Pancreas (tissue), 10 donors: ENCODE measurements around the gene UBE2B. TPM values are rescaled to one million over a fixed set of nuclear protein-coding genes. Genes with fewer than 3 reads are reported as not detected.
"Not testable (repeated sequence)": the region's sequence is repeated elsewhere in the genome, so short reads cannot be mapped to it uniquely, and the experiment has no call there.

Source experiments
- ATAC-seq, 4 donors: fragments of 200-7000 bp; cut with Tn5 transposase; one replicate each; pipeline versions ENCODE4 v1.8.0 to v1.9.1; 2020; ENCODE audit warnings: mild to moderate bottlenecking in 4 of 4, moderate library complexity in 4 of 4
- DNase-seq, 6 donors: peaks; one replicate each; pipeline ENCODE4 v3.0.0-alpha.2; 2020
- FAIRE-seq: peaks from 2 replicates; lab custom pipeline; 2012; peaks lifted over from hg19 to GRCh38; lab: Jason Lieb, UNC
- H3K27ac ChIP-seq, 4 donors: fragments of 200-600 bp; sonication (generic); 1 replicate in 3 of 4; 2 replicates in 1 of 4; pipeline versions ENCODE4 v1.5.0 to v1.8.0; 2020
- H3K27me3 ChIP-seq, 4 donors: fragments of 200-600 bp; one replicate each; pipeline ENCODE4 v1.8.0; 2021
- H3K36me3 ChIP-seq, 3 donors: fragments of 200-600 bp; sonication (generic) in 1 of 3; one replicate each; pipeline versions ENCODE4 v1.5.0 to v1.8.0; 2020 to 2021
- H3K4me1 ChIP-seq, 3 donors: fragments of 200-600 bp; one replicate each; pipeline ENCODE4 v1.8.0; 2021
- H3K4me3 ChIP-seq, 4 donors: fragments of 200-600 bp; sonication (generic) in 2 of 4; one replicate each; pipeline versions ENCODE4 v1.5.0 to v1.8.0; 2020 to 2021
- H3K9me3 ChIP-seq, 4 donors: fragments of 200-600 bp; one replicate each; pipeline ENCODE4 v1.8.0; 2021
- WGBS, 2 donors: extraction: QIAGEN DNeasy Blood & Tissue Kit; methylation state at CpG; one replicate each; pipeline ENCODE4 v1.1.7; 2013; 5-methylcytosine and 5-hydroxymethylcytosine counted together
- intact Hi-C, 3 donors: fragments of 100-400 bp; cut with DNase I; formaldehyde crosslinking; loops; one replicate each; pipeline versions ENCODE4 v1.11.1 to v1.14.2; 2022
- polyA plus RNA-seq, 2 donors: library from polyadenylated mRNA; stranded (reverse); fragments of 200-250 nt; gene quantifications; one replicate each; pipeline ENCODE4 v1.2.3, GENCODE V29; 2013
- total RNA-seq, 6 donors: library from RNA; stranded (reverse); fragmentation: NEBNext Ultra II Directional in 4 of 6; extraction: Animal tissue kit (Norgen Biotek cat#: 25700) in 4 of 6; gene quantifications; one replicate each; pipeline versions ENCODE4 v1.2.1 to v1.2.4, GENCODE V29; 2021 to 2023
- TF ChIP-seq, protein P1 (sequence below), 4 donors: fragments of 200-600 bp; sonication (generic) in 3 of 4; IDR thresholded peaks; one replicate each; pipeline versions ENCODE4 v1.5.0 to v1.8.0; 2021; ENCODE audit warnings: antibody characterized with exemption in 4 of 4
- donor health status: healthy with polysubstance abuse.
- donor health status: DM: no; HTN: no; CAD: no; lungs with moderate emphysema.
- donor health status: DM: no; HTN: no; CAD: no.
- donor health status: control.
- donor health status: control.
- donor health status: Bipolar disorder and iron deficiency.
- donor health status: DM: yes; HTN: yes; CAD: no.
- donor health status: DM: no; HTN: no; CAD: no.
- donor health status: DM: no; HTN: no; CAD: no.
- donor health status: DM: yes; HTN: yes; CAD: no.

The UBE2B gene
- total and polyA plus RNA-seq, 8 donors: 41.5 to 72.1 (median 47.5) TPM

DNA sequence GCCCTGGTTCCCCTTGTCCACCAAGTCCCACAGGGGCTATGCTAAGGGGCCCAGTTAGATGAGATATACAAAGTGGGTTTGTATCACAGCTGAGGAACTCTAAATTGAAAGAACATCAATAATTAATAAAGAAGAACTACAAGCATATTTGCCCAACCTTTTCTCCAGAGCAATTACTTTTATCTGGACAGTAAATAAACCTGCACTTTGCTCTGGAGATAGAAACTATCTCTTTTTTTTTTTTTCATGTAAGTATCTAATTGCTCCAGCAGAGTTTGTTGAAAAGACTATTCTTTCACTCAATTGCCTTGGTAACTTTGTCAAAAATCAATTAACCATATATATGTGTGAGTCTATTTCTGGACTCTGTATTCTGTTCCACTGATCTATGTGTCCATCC is 46.3 kb downstream of the UBE2B start:
- no peaks in the 10 kb centered on the region for H3K36me3 ChIP-seq
- H3K9me3 ChIP-seq: no peaks in the 10 kb centered on the region
- no peak for DNase-seq
- H3K27ac ChIP-seq: no peak overlapping the region
- FAIRE-seq: no peak
- H3K4me1 ChIP-seq: peaks cover 14 to 32% (median 18%) of the 10 kb centered on the region in 3 donors
- H3K27me3 ChIP-seq: no peaks in the 10 kb centered on the region
- intact Hi-C loops: no loop called here
- TF ChIP-seq, protein P1, sequence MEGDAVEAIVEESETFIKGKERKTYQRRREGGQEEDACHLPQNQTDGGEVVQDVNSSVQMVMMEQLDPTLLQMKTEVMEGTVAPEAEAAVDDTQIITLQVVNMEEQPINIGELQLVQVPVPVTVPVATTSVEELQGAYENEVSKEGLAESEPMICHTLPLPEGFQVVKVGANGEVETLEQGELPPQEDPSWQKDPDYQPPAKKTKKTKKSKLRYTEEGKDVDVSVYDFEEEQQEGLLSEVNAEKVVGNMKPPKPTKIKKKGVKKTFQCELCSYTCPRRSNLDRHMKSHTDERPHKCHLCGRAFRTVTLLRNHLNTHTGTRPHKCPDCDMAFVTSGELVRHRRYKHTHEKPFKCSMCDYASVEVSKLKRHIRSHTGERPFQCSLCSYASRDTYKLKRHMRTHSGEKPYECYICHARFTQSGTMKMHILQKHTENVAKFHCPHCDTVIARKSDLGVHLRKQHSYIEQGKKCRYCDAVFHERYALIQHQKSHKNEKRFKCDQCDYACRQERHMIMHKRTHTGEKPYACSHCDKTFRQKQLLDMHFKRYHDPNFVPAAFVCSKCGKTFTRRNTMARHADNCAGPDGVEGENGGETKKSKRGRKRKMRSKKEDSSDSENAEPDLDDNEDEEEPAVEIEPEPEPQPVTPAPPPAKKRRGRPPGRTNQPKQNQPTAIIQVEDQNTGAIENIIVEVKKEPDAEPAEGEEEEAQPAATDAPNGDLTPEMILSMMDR (IDR thresholded peaks at IDR 0.05): no peak
- no peak for ATAC-seq
- H3K4me3 ChIP-seq: no peak overlapping the region

DNA sequence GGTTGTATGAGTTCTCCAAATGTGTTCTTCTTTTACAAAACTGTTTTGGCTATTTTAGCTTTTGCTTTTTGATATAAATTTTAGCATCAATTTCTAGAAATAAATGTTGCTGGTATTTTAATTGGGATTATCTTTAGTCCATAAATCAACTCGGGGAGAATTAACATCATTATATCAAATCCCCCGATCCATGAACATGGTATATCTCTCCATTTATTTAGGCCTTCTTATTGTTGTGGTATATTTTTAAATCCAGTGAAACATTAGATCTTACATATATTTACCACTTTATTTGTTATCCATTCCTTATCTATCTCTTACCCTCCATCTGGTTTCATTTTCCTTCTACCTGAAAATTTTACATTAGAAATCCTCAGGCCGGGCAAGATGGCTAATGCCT is 47.6 kb downstream of the UBE2B start:
- TF ChIP-seq, protein P1 (IDR thresholded peaks at IDR 0.05): no peak
- no peaks in the 10 kb centered on the region for H3K27me3 ChIP-seq
- WGBS, 2 donors: 98 to 99% methylated on average over 3 of the region's 3 CpGs
- no peaks in the 10 kb centered on the region for H3K36me3 ChIP-seq
- ATAC-seq: no peak
- peaks cover 6 to 24% (median 15%) of the 10 kb centered on the region in 3 donors for H3K4me1 ChIP-seq
- H3K27ac ChIP-seq: no peak overlapping the region
- DNase-seq: no peak
- no peak for FAIRE-seq
- no peak overlapping the region for H3K4me3 ChIP-seq
- H3K9me3 ChIP-seq: no peaks in the 10 kb centered on the region
- intact Hi-C loops: no loop called here

DNA sequence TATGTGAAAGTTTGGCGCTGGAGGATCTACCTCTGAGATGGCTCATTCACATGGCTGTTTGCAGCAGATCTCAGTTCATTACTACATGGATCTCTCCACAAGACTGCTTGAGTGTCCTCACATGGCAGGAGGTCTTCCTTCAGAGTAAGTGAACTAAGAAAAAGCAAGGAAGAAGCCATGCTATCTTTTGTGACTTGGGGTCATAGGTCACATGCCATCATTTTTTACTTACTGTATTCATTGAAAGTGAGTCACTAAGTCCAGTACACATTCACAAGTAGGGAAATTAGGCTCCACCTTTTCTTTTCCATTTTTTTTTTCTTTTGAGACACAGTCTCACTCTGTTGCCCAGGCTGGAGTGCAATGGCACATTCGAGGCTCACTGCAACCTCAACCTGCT is 49.0 kb downstream of the UBE2B start:
- intact Hi-C loops: loop anchor here in 1 of 3 donors (10.0 kb wide), 1 partner anchor 84 kb away; no protein-coding TSS in a partner anchor
- no peak for DNase-seq
- peaks cover 6 to 17% (median 15%) of the 10 kb centered on the region in 3 donors for H3K4me1 ChIP-seq
- WGBS, 2 donors: 92 to 93% methylated on average over 2 of the region's 2 CpGs
- no peak for ATAC-seq
- H3K4me3 ChIP-seq: no peak overlapping the region
- no peak for FAIRE-seq
- TF ChIP-seq, protein P1 (IDR thresholded peaks at IDR 0.05): no peak
- no peaks in the 10 kb centered on the region for H3K27me3 ChIP-seq
- no peak overlapping the region for H3K27ac ChIP-seq
- no peaks in the 10 kb centered on the region for H3K36me3 ChIP-seq
- H3K9me3 ChIP-seq: no peaks in the 10 kb centered on the region

DNA sequence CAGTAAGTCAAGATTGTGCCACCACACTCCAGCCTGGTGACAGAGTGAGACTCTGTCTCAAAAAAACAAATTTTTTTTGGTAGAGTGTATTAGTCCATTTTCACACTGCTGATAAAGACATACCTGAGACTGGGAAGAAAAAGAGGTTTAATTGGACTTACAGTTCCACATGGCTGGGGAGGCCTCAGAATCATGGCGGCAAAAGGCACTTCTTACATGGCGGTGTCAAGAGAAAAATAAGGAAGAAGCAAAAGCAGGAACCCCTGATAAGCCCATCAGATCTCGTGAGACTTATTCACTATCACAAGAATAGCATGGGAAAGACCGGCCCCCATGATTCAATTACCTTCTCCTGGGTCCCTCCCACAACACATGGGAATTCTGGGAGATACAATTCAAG is 49.7 kb downstream of the UBE2B start:
- not testable (repeated sequence) for H3K27me3 ChIP-seq, H3K27ac ChIP-seq, ATAC-seq, H3K9me3 ChIP-seq, FAIRE-seq, DNase-seq, H3K36me3 ChIP-seq, H3K4me3 ChIP-seq
- intact Hi-C loops: loop anchor here in 1 of 3 donors (10.0 kb wide), 1 partner anchor 84 kb away; no protein-coding TSS in a partner anchor
- 96 to 99% methylated on average over 4 of the region's 4 CpGs for WGBS, 2 donors
- H3K4me1 ChIP-seq: peaks cover 6 to 16% (median 13%) of the 10 kb centered on the region in 3 donors

DNA sequence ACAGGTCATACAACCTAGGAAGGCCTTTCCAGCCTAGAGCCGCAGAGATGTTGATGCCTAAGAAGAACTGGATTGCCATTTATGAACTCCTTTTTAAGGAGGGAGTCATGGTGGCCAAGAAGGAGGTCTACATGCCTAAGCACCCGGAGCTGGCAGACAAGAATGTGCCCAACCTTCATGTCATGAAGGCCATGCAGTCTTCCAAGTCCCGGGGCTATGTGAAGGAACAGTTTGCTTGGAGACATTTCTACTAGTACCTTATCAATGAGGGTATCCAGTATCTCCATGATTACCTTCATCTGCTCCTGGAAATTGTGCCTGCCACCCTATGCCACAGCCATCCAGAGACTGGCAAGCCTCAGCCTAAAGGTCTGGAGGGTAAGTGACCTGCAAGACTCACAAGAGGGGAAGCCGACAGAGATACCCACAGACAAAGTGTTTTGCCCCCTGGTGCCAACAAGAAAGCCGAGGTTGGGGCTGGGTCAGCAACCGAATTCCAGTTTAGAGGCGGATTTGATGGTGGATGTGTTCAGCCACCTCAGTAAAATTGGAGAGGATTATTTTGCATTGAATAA is 51.5 kb downstream of the UBE2B start:
- Histone ChIP-seq H3K4me1 (peaks cover 0 to under 1% (median 0%) of the 10 kb centered on the region in 3 donors), H3K27me3 (no peaks in the 10 kb centered on the region), H3K36me3 (no peaks in the 10 kb centered on the region), H3K9me3 (no peaks in the 10 kb centered on the region), H3K27ac (no peak overlapping the region), H3K4me3 (no peak overlapping the region)
- 86 to 88% methylated on average over 7 of the region's 7 CpGs for WGBS, 2 donors
- ATAC-seq (no peak), FAIRE-seq (no peak), DNase-seq (no peak)
- TF ChIP-seq, protein P1 (IDR thresholded peaks at IDR 0.05): no peak
- intact Hi-C loops: loop anchor here in 1 of 3 donors (10.0 kb wide), 1 partner anchor 82 kb away; no protein-coding TSS in a partner anchor
